Stimulated activated CD4-positive, alpha-beta T cell treated with anti-CD3 and anti-CD28 coated beads, Interleukin-15, amount 100 ng/mL, for 1 hour (primary cell): ENCODE data around the gene SLC25A48.

Experiments
- DNase-seq, 2 donors: peaks; one replicate each; pipeline ENCODE4 v3.0.0-alpha.2; 2020; ENCODE audit warnings: low read depth in 1 of 2, low spot score in 1 of 2

SLC25A48 gene

GRCh38 chr5:135834639-135835529 lies at the start of gene SLC25A48:
Gene SLC25A48 (plus strand): TSS chr5:135834663. CDS start chr5:135834848, 185 bp downstream.
- DNase-seq: no peak

GRCh38 chr5:135800656-135801055 lies 33.8 kb upstream of the SLC25A48 start:
- no peak for DNase-seq

GRCh38 chr5:135810188-135810943 lies 24.1 kb upstream of the SLC25A48 start:
- no peak for DNase-seq

GRCh38 chr5:135811007-135811406 lies 23.5 kb upstream of the SLC25A48 start:
- DNase-seq: no peak

GRCh38 chr5:135813758-135814157 lies 20.7 kb upstream of the SLC25A48 start:
- DNase-seq: no peak

GRCh38 chr5:135814316-135814715 lies 20.1 kb upstream of the SLC25A48 start:
- DNase-seq: no peak

- DNase-seq: no peak
These were observed 19.7 kb upstream of the SLC25A48 start for GRCh38 chr5:135814812-135815211.

GRCh38 chr5:135821061-135821801 lies 13.2 kb upstream of the SLC25A48 start:
- no peak for DNase-seq

GRCh38 chr5:135821802-135822201 lies 12.7 kb upstream of the SLC25A48 start:
- no peak for DNase-seq

- DNase-seq: no peak
These were observed 12.2 kb upstream of the SLC25A48 start for GRCh38 chr5:135822286-135822685.

- DNase-seq: no peak
These were observed 11.5 kb upstream of the SLC25A48 start for GRCh38 chr5:135822959-135823358.

GRCh38 chr5:135823881-135824280 lies 10.6 kb upstream of the SLC25A48 start:
- DNase-seq: no peak

- no peak for DNase-seq
These were observed 9.9 kb upstream of the SLC25A48 start for GRCh38 chr5:135824541-135825041.

- no peak for DNase-seq
These were observed 8.9 kb upstream of the SLC25A48 start for GRCh38 chr5:135825373-135826220.

GRCh38 chr5:135826221-135826525 lies 8.3 kb upstream of the SLC25A48 start:
- DNase-seq: no peak

GRCh38 chr5:135826994-135827671 lies 7.3 kb upstream of the SLC25A48 start:
- no peak for DNase-seq

- no peak for DNase-seq
These were observed 6.3 kb upstream of the SLC25A48 start for GRCh38 chr5:135827965-135828781.

GRCh38 chr5:135828782-135829127 lies 5.7 kb upstream of the SLC25A48 start:
- no peak for DNase-seq

- DNase-seq: no peak
These were observed 5.3 kb upstream of the SLC25A48 start for GRCh38 chr5:135829179-135829578.
